ENCODE data around the gene AUP1.

GRCh38 chr2:74569686-74570085, 40.2 kb upstream of the AUP1 start:
- TF ChIP-seq SIN3A (conservative IDR thresholded peaks at IDR 0.05 in 1 of 2, IDR thresholded peaks at IDR 0.05 in 1 of 2; ENCODE audit: low read depth in 1 of 2, low read length in 2 of 2) (no peak), POLR2A (IDR thresholded peaks at IDR 0.05; ENCODE audit: control extremely low read depth in 1 of 2, low read depth in 2 of 2, low read length in 2 of 2) (no peak), EZH2 (IDR thresholded peaks at IDR 0.05; ENCODE audit: low read depth, low read length, severe bottlenecking) (no peak), SIX5 (IDR thresholded peaks at IDR 0.05; ENCODE audit: low read depth, low read length) (no peak), EGR1 (IDR thresholded peaks at IDR 0.05; ENCODE audit: borderline replicate concordance, low read depth, low read length) (no peak), CEBPB (IDR thresholded peaks at IDR 0.05; ENCODE audit: low read depth, low read length) (no peak), TCF12 (IDR thresholded peaks at IDR 0.05; ENCODE audit: low read depth, low read length) (no peak), EP300 (IDR thresholded peaks at IDR 0.05; ENCODE audit: borderline replicate concordance in 1 of 2, low read depth in 2 of 2, low read length in 2 of 2) (no peak), ATF3 (IDR thresholded peaks at IDR 0.05; ENCODE audit: insufficient read depth, low read depth, low read length) (no peak), CTCF (IDR thresholded peaks at IDR 0.05; ENCODE audit: control extremely low read depth in 1 of 3, insufficient read depth in 1 of 3, low read depth in 1 of 3, low read length in 3 of 3) (no peak), SRF (IDR thresholded peaks at IDR 0.05; ENCODE audit: low read depth, low read length) (no peak), RNF2 (IDR thresholded peaks at IDR 0.05; ENCODE audit: borderline replicate concordance, low read depth, low read length, missing control alignments, poor library complexity, severe bottlenecking) (no peak)
- TF ChIP-seq, protein P1, sequence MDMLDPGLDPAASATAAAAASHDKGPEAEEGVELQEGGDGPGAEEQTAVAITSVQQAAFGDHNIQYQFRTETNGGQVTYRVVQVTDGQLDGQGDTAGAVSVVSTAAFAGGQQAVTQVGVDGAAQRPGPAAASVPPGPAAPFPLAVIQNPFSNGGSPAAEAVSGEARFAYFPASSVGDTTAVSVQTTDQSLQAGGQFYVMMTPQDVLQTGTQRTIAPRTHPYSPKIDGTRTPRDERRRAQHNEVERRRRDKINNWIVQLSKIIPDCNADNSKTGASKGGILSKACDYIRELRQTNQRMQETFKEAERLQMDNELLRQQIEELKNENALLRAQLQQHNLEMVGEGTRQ (IDR thresholded peaks at IDR 0.05; ENCODE audit: low read length), result no peak
- TF ChIP-seq, protein P2, sequence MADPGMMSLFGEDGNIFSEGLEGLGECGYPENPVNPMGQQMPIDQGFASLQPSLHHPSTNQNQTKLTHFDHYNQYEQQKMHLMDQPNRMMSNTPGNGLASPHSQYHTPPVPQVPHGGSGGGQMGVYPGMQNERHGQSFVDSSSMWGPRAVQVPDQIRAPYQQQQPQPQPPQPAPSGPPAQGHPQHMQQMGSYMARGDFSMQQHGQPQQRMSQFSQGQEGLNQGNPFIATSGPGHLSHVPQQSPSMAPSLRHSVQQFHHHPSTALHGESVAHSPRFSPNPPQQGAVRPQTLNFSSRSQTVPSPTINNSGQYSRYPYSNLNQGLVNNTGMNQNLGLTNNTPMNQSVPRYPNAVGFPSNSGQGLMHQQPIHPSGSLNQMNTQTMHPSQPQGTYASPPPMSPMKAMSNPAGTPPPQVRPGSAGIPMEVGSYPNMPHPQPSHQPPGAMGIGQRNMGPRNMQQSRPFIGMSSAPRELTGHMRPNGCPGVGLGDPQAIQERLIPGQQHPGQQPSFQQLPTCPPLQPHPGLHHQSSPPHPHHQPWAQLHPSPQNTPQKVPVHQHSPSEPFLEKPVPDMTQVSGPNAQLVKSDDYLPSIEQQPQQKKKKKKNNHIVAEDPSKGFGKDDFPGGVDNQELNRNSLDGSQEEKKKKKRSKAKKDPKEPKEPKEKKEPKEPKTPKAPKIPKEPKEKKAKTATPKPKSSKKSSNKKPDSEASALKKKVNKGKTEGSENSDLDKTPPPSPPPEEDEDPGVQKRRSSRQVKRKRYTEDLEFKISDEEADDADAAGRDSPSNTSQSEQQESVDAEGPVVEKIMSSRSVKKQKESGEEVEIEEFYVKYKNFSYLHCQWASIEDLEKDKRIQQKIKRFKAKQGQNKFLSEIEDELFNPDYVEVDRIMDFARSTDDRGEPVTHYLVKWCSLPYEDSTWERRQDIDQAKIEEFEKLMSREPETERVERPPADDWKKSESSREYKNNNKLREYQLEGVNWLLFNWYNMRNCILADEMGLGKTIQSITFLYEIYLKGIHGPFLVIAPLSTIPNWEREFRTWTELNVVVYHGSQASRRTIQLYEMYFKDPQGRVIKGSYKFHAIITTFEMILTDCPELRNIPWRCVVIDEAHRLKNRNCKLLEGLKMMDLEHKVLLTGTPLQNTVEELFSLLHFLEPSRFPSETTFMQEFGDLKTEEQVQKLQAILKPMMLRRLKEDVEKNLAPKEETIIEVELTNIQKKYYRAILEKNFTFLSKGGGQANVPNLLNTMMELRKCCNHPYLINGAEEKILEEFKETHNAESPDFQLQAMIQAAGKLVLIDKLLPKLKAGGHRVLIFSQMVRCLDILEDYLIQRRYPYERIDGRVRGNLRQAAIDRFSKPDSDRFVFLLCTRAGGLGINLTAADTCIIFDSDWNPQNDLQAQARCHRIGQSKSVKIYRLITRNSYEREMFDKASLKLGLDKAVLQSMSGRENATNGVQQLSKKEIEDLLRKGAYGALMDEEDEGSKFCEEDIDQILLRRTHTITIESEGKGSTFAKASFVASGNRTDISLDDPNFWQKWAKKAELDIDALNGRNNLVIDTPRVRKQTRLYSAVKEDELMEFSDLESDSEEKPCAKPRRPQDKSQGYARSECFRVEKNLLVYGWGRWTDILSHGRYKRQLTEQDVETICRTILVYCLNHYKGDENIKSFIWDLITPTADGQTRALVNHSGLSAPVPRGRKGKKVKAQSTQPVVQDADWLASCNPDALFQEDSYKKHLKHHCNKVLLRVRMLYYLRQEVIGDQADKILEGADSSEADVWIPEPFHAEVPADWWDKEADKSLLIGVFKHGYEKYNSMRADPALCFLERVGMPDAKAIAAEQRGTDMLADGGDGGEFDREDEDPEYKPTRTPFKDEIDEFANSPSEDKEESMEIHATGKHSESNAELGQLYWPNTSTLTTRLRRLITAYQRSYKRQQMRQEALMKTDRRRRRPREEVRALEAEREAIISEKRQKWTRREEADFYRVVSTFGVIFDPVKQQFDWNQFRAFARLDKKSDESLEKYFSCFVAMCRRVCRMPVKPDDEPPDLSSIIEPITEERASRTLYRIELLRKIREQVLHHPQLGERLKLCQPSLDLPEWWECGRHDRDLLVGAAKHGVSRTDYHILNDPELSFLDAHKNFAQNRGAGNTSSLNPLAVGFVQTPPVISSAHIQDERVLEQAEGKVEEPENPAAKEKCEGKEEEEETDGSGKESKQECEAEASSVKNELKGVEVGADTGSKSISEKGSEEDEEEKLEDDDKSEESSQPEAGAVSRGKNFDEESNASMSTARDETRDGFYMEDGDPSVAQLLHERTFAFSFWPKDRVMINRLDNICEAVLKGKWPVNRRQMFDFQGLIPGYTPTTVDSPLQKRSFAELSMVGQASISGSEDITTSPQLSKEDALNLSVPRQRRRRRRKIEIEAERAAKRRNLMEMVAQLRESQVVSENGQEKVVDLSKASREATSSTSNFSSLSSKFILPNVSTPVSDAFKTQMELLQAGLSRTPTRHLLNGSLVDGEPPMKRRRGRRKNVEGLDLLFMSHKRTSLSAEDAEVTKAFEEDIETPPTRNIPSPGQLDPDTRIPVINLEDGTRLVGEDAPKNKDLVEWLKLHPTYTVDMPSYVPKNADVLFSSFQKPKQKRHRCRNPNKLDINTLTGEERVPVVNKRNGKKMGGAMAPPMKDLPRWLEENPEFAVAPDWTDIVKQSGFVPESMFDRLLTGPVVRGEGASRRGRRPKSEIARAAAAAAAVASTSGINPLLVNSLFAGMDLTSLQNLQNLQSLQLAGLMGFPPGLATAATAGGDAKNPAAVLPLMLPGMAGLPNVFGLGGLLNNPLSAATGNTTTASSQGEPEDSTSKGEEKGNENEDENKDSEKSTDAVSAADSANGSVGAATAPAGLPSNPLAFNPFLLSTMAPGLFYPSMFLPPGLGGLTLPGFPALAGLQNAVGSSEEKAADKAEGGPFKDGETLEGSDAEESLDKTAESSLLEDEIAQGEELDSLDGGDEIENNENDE (IDR thresholded peaks at IDR 0.05; ENCODE audit: insufficient replicate concordance, low read length), result no peak
